WTC11 (cell line): ENCODE results near the gene LIMS1. TPM values are rescaled to one million over a fixed set of nuclear protein-coding genes. Genes with fewer than 3 reads are reported as not detected.
"Not testable (repeated sequence)": the region's sequence is repeated elsewhere in the genome, so short reads cannot be mapped to it uniquely, and the experiment has no call there.

Experiments
- ATAC-seq: fragments of 200-7000 bp; cut with Tn5 transposase; 2 replicates; pipeline ENCODE4 v1.10.0; 2021; ENCODE audit warnings: mild to moderate bottlenecking, moderate library complexity
- CTCF ChIA-PET: fragments of 300-600 bp; sonication (Branson Sonifier 250); formaldehyde crosslinking; loops from one replicate; lab custom pipeline; 2021; ENCODE audit warnings: antibody characterized with exemption; lab: Charles Lee
- POLR2A ChIA-PET: fragments of 350-600 bp; sonication (Branson Sonifier 250); formaldehyde crosslinking; loops from one replicate; lab custom pipeline; 2021; ENCODE audit warnings: antibody characterized with exemption; lab: Charles Lee
- DNase-seq: peaks from one replicate; pipeline ENCODE4 v3.0.0; 2021; ENCODE audit warnings: low spot score
- H3K27ac Mint-ChIP-seq: 2 replicates; pipeline ENCODE4 v1.8.0; 2021; ENCODE audit warnings: mixed read lengths
- H3K27me3 Mint-ChIP-seq: 2 replicates; pipeline ENCODE4 v1.8.0; 2021; ENCODE audit warnings: low read depth, mild to moderate bottlenecking, moderate library complexity, mixed read lengths
- H3K36me3 Mint-ChIP-seq: 2 replicates; pipeline ENCODE4 v1.8.0; 2021; ENCODE audit warnings: mixed read lengths
- H3K4me1 Mint-ChIP-seq: 2 replicates; pipeline ENCODE4 v1.8.0; 2022; ENCODE audit warnings: mixed read lengths
- H3K4me3 Mint-ChIP-seq: 2 replicates; pipeline ENCODE4 v1.8.0; 2021; ENCODE audit warnings: mild to moderate bottlenecking, moderate library complexity, mixed read lengths
- H3K9me3 Mint-ChIP-seq: 2 replicates; pipeline ENCODE4 v1.8.0; 2021; ENCODE audit warnings: mixed read lengths
- GABPB1 ChIP-seq: sonication (generic); formaldehyde crosslinking; IDR thresholded peaks from 2 replicates; pipeline ENCODE4 v1.8.1; 2023; ENCODE audit warnings: mild to moderate bottlenecking, missing genetic modification reagents
- IRF2 ChIP-seq: sonication (generic); formaldehyde crosslinking; IDR thresholded peaks from 2 replicates; pipeline ENCODE4 v1.8.0; 2022; ENCODE audit warnings: low read depth, missing genetic modification reagents, borderline replicate concordance
- NFATC4 ChIP-seq: fragments of 250-450 bp; sonication (Bioruptor Pico); IDR thresholded peaks from 2 replicates; pipeline ENCODE4 v1.9.0; 2021; ENCODE audit warnings: mild to moderate bottlenecking
- TEAD4 ChIP-seq: sonication (generic); formaldehyde crosslinking; IDR thresholded peaks from 2 replicates; pipeline ENCODE4 v1.8.0; 2022; ENCODE audit warnings: mild to moderate bottlenecking, missing genetic modification reagents
- ZBTB21 ChIP-seq: sonication (generic); formaldehyde crosslinking; IDR thresholded peaks from 2 replicates; pipeline ENCODE4 v1.8.1; 2023; ENCODE audit warnings: mild to moderate bottlenecking, missing genetic modification reagents, borderline replicate concordance
- ZNF396 ChIP-seq: fragments of 250-450 bp; sonication (Bioruptor Pico); IDR thresholded peaks from 2 replicates; pipeline ENCODE4 v1.8.0; 2021; ENCODE audit warnings: mild to moderate bottlenecking, moderate library complexity, borderline replicate concordance
- total RNA-seq: library from RNA; stranded (reverse); gene quantifications from 3 replicates; pipeline ENCODE4 v1.2.3, GENCODE V29; 2021
- TF ChIP-seq, protein P1 (sequence below): sonication (generic); formaldehyde crosslinking; IDR thresholded peaks from 2 replicates; pipeline ENCODE4 v1.8.1; 2022; ENCODE audit warnings: mild to moderate bottlenecking, moderate library complexity, missing genetic modification reagents
- TF ChIP-seq, protein P2 (sequence below): fragments of 200-600 bp; IDR thresholded peaks from 2 replicates; pipeline ENCODE4 v1.8.0; 2022; ENCODE audit warnings: antibody characterized with exemption
- TF ChIP-seq, protein P3 (sequence below): fragments of 250-450 bp; sonication (Bioruptor Pico); conservative IDR thresholded peaks from 2 replicates; pipeline ENCODE4 v1.9.0; 2021; ENCODE audit warnings: mild to moderate bottlenecking
- TF ChIP-seq, protein P4 (sequence below): sonication (generic); formaldehyde crosslinking; IDR thresholded peaks from 2 replicates; pipeline ENCODE4 v1.8.1; 2023; ENCODE audit warnings: mild to moderate bottlenecking, missing genetic modification reagents, borderline replicate concordance

The LIMS1 gene
- total RNA-seq, 1 experiment from 2014 or later: 50.6 TPM

DNA sequence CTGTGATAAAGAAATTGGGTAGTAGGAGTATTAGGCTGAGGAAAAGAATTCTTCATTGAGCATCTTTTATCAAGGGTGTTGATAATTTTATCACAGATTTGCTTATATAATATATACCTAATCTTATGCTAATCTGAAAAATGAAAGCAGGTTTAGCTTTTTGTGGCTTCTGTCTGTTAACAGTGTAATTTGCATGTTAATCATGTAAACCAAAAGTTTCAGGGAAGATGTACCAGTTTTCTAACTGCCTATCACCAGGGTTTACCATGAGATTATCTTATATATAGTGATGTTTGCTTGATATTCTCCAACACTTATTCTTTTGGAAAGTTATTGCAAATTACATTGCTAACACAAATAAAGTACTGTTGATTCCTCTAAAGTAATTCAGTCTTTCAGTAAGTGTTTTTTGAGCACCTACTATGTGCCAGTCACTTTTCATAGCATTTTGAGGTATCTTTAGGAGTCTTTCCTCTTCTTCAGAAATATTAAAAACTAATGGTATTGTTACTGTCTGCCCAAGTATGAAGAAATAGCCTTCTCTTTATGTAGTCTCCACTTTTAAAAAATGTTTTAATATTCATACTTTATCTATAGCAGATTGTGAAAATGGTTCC, 43.7 kb upstream of the LIMS1 start:
- DNase-seq: no peak
- no peaks in the 10 kb centered on the region for H3K4me1 Mint-ChIP-seq
- CTCF ChIA-PET: no interaction called here

DNA sequence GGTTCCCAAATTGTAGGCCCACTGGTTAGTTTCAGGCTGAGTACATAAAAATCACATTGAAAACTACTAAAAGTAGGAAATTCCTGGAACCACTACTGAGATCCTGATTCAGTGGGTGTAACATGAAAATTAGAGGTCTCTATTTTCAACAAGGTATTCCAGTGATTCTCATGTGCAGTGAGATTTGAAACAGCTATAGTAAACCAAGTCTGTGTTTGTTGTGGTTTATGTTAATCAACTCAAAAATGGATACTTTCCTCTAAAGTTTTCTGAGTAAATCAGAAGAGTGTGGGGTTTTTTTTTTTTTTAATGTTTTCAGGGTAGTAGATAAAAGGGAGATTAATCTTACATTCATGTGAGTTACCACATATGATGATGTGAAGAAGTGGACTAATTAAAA, 42.4 kb upstream of the LIMS1 start:
- POLR2A ChIA-PET: no interaction called here
- H3K27ac Mint-ChIP-seq: no peak overlapping the region
- peaks cover 39% of the 10 kb centered on the region for H3K36me3 Mint-ChIP-seq
- DNase-seq (no peak), ATAC-seq (no peak)
- H3K27me3 Mint-ChIP-seq: no peaks in the 10 kb centered on the region
- H3K4me3 Mint-ChIP-seq: no peak overlapping the region
- CTCF ChIA-PET: no interaction called here
- no peaks in the 10 kb centered on the region for H3K9me3 Mint-ChIP-seq
- TF ChIP-seq IRF2 (CRISPR knock-in tag) (no peak), NFATC4 (CRISPR knock-in tag) (no peak)
- TF ChIP-seq, protein P1, sequence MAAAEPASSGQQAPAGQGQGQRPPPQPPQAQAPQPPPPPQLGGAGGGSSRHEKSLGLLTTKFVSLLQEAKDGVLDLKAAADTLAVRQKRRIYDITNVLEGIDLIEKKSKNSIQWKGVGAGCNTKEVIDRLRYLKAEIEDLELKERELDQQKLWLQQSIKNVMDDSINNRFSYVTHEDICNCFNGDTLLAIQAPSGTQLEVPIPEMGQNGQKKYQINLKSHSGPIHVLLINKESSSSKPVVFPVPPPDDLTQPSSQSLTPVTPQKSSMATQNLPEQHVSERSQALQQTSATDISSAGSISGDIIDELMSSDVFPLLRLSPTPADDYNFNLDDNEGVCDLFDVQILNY: no peak
- TF ChIP-seq, protein P2, sequence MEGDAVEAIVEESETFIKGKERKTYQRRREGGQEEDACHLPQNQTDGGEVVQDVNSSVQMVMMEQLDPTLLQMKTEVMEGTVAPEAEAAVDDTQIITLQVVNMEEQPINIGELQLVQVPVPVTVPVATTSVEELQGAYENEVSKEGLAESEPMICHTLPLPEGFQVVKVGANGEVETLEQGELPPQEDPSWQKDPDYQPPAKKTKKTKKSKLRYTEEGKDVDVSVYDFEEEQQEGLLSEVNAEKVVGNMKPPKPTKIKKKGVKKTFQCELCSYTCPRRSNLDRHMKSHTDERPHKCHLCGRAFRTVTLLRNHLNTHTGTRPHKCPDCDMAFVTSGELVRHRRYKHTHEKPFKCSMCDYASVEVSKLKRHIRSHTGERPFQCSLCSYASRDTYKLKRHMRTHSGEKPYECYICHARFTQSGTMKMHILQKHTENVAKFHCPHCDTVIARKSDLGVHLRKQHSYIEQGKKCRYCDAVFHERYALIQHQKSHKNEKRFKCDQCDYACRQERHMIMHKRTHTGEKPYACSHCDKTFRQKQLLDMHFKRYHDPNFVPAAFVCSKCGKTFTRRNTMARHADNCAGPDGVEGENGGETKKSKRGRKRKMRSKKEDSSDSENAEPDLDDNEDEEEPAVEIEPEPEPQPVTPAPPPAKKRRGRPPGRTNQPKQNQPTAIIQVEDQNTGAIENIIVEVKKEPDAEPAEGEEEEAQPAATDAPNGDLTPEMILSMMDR: no peak
- TF ChIP-seq, protein P3, sequence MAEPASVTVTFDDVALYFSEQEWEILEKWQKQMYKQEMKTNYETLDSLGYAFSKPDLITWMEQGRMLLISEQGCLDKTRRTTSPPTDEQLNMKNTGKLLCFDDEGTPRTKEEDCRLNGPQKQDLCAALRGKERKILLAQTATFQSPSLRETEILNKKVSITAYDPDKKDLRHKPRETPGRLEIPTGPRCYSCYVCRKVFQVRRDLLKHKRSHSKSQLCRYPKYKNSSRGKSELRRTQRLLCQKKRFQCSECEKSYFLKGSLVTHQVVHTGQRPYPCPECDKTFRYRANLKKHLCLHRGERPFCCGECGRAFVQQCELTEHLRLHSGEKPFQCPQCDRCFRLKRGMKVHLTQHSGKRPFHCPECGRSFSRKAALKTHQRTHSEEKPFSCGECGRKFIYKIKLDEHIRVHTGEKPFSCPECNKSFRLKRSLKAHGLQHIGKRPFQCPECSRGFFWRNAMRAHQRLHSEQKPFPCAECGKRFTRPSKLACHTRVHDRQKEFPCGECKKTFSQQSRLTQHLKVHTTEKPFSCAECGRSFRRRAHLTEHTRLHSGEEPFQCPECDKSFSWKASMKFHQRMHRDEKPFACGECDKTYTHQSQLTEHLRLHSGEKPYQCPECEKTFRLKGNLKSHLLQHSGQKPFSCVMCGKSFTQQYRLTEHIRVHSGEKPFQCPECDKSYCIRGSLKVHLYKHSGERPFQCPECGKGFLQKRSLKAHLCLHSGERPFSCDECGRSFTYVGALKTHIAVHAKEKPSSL (CRISPR knock-in tag): no peak
- H3K4me1 Mint-ChIP-seq: no peaks in the 10 kb centered on the region

More for the DNA sequence above, 43.7 kb upstream of the LIMS1 start:
- TF ChIP-seq TEAD4 (no peak), ZNF396 (no peak)
- TF ChIP-seq, all 79 proteins: peak for 0
- H3K27ac Mint-ChIP-seq: no peak overlapping the region
- ATAC-seq: no peak
- H3K27me3 Mint-ChIP-seq: no peaks in the 10 kb centered on the region
- no peaks in the 10 kb centered on the region for H3K9me3 Mint-ChIP-seq
- H3K4me3 Mint-ChIP-seq: no peak overlapping the region
- peaks cover 39% of the 10 kb centered on the region for H3K36me3 Mint-ChIP-seq
- POLR2A ChIA-PET: no interaction called here

DNA sequence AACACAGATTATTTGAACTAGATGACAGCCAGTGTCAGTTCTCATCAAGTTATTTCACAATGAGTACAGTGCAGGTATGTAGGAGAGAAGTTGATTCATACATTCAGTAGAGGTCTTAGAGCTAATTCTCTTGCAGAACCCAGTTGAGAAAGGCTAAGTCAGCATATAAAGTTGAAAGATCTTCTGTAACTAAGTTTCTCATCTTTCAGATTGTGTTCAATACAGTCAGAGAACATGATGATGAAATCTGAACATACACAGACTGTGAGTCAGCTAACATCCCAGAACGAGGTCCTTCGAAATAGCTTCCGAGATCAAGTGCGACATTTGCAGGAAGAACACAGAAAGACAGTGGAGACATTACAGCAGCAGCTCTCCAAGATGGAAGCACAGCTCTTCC, 41.9 kb upstream of the LIMS1 start:
- Mint-ChIP-seq H3K27me3 (no peaks in the 10 kb centered on the region), H3K36me3 (peaks cover 42% of the 10 kb centered on the region), H3K4me1 (no peaks in the 10 kb centered on the region), H3K4me3 (no peak overlapping the region), H3K27ac (no peak overlapping the region), H3K9me3 (no peaks in the 10 kb centered on the region)
- ChIA-PET POLR2A (no interaction called here), CTCF (no interaction called here)
- no peak for ATAC-seq
- no peak for DNase-seq
- TF ChIP-seq, protein P4, sequence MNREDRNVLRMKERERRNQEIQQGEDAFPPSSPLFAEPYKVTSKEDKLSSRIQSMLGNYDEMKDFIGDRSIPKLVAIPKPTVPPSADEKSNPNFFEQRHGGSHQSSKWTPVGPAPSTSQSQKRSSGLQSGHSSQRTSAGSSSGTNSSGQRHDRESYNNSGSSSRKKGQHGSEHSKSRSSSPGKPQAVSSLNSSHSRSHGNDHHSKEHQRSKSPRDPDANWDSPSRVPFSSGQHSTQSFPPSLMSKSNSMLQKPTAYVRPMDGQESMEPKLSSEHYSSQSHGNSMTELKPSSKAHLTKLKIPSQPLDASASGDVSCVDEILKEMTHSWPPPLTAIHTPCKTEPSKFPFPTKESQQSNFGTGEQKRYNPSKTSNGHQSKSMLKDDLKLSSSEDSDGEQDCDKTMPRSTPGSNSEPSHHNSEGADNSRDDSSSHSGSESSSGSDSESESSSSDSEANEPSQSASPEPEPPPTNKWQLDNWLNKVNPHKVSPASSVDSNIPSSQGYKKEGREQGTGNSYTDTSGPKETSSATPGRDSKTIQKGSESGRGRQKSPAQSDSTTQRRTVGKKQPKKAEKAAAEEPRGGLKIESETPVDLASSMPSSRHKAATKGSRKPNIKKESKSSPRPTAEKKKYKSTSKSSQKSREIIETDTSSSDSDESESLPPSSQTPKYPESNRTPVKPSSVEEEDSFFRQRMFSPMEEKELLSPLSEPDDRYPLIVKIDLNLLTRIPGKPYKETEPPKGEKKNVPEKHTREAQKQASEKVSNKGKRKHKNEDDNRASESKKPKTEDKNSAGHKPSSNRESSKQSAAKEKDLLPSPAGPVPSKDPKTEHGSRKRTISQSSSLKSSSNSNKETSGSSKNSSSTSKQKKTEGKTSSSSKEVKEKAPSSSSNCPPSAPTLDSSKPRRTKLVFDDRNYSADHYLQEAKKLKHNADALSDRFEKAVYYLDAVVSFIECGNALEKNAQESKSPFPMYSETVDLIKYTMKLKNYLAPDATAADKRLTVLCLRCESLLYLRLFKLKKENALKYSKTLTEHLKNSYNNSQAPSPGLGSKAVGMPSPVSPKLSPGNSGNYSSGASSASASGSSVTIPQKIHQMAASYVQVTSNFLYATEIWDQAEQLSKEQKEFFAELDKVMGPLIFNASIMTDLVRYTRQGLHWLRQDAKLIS (CRISPR knock-in tag): no peak
- TF ChIP-seq GABPB1 (peak; percentile 33; the same call in 1 of the 2 replicates), ZBTB21 (CRISPR knock-in tag) (no peak)

DNA sequence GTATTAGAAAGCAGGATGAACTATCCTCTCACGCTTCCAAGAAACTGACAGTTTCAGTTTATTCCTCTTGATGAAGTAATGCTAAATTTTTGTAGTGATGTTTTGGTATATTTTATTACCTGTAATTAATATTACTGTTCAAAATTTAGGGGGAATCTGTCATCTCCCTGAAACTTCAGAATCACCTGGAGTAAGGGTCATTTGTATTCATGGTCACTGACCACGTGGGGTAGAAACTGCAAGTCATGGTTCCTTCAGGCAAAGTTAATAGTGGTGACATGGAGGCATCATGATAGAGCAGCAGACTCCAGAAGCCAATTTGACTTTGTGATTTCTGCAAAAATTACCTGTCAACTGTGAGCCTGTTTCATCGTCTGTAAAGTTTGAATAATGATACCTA, 38.1 kb upstream of the LIMS1 start:
- H3K27me3 Mint-ChIP-seq, ATAC-seq, H3K4me3 Mint-ChIP-seq, H3K27ac Mint-ChIP-seq, DNase-seq, H3K4me1 Mint-ChIP-seq, POLR2A ChIA-PET, CTCF ChIA-PET, H3K9me3 Mint-ChIP-seq: not testable (repeated sequence)
- peaks cover 44% of the 10 kb centered on the region for H3K36me3 Mint-ChIP-seq

DNA sequence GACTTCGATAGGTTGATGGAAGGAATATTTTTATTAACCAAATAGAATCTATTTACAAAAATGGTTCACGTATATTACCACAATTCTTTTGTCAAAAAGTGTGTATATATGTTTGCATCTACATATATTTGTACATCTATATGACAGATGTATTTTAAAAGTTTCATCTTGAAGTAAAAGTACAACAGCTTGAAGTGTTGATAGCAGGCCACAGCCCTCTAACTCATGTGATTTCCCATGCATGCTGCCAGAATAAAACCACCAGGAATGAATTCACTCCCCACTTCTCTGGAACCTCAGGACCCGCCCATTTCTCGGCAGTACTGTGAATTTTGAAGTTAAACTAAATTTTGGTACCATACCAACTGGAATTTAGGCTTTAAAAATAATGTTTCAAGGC, 26.6 kb upstream of the LIMS1 start:
- H3K27ac Mint-ChIP-seq, H3K27me3 Mint-ChIP-seq, H3K4me3 Mint-ChIP-seq, H3K9me3 Mint-ChIP-seq, H3K4me1 Mint-ChIP-seq, ATAC-seq, CTCF ChIA-PET, POLR2A ChIA-PET, DNase-seq: not testable (repeated sequence)
- H3K36me3 Mint-ChIP-seq: peaks cover 36% of the 10 kb centered on the region

DNA sequence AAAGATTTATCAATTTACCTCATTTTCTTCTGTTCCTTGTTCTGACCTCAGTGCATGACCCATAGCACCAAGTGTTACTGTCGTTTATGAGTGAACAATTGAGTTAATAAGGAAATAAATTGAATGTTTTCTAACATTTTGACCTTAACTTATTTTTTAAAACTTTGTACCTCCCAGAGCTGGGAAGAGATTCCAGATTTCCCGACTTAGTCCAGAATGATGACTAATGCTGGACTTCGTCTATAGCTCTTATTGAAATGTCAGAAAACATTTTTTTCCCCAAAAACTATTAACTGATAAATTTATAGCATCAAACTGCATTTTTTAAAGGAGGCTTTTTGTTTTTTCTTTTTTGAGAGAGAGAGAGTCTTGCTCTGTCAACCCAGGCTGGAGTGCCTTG, 21.8 kb upstream of the LIMS1 start:
- POLR2A ChIA-PET, H3K36me3 Mint-ChIP-seq, DNase-seq, H3K9me3 Mint-ChIP-seq, ATAC-seq, H3K27me3 Mint-ChIP-seq, H3K27ac Mint-ChIP-seq, H3K4me1 Mint-ChIP-seq, H3K4me3 Mint-ChIP-seq: not testable (repeated sequence)
- CTCF ChIA-PET: interaction anchor here (0.6 kb wide), 1 partner anchor 96 kb away, joined by 3 read pairs; no protein-coding TSS in a partner anchor

DNA sequence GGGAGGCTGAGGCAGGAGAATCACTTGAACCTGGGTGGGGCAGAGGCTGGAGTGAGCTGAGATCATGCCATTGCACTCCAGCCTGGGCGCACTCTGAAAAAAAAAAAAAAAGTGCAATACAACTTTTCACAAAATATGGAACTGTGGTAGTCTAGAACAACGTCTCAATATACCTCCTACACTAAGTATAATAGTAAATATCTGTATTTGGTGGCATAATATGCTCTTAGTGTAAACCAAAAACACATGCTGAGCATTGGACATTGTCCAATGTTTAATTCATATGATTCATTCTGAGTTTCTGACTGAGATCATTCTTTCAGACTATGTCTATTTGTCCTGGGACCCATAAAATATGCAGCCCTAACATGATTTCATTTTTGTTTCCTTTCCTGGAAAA, 19.8 kb upstream of the LIMS1 start:
- H3K4me1 Mint-ChIP-seq, CTCF ChIA-PET, ATAC-seq, POLR2A ChIA-PET, H3K36me3 Mint-ChIP-seq, H3K27me3 Mint-ChIP-seq, H3K27ac Mint-ChIP-seq, DNase-seq, H3K4me3 Mint-ChIP-seq: not testable (repeated sequence)
- H3K9me3 Mint-ChIP-seq: peaks cover 13% of the 10 kb centered on the region
